Caki2 (cell line): ENCODE results near the gene SF1. TPM values are rescaled to one million over a fixed set of nuclear protein-coding genes. Genes with fewer than 3 reads are reported as not detected.

ENCODE experiments used
- DNase-seq: peaks from one replicate; pipeline ENCODE4 v3.0.0-alpha.2; 2015; ENCODE audit warnings: low read depth
- in situ Hi-C: cut with HindIII; loops from 2 replicates; pipeline ENCODE4 v1.10.0; 2016; ENCODE audit warnings: low sequenced_read_pairs, low pct_unique_long_range_greater_than_20kb, mixed read lengths
- total RNA-seq: library from RNA; depleted of rRNA; stranded (reverse); fragments of >200 nt; shearing (Covaris generic); gene quantifications from 2 replicates; pipeline ENCODE4 v1.2.3, GENCODE V29; 2014; ENCODE audit warnings: low replicate concordance

The SF1 gene
- total RNA-seq, 1 experiment from 2014 or later, result 95.5 TPM

DNA sequence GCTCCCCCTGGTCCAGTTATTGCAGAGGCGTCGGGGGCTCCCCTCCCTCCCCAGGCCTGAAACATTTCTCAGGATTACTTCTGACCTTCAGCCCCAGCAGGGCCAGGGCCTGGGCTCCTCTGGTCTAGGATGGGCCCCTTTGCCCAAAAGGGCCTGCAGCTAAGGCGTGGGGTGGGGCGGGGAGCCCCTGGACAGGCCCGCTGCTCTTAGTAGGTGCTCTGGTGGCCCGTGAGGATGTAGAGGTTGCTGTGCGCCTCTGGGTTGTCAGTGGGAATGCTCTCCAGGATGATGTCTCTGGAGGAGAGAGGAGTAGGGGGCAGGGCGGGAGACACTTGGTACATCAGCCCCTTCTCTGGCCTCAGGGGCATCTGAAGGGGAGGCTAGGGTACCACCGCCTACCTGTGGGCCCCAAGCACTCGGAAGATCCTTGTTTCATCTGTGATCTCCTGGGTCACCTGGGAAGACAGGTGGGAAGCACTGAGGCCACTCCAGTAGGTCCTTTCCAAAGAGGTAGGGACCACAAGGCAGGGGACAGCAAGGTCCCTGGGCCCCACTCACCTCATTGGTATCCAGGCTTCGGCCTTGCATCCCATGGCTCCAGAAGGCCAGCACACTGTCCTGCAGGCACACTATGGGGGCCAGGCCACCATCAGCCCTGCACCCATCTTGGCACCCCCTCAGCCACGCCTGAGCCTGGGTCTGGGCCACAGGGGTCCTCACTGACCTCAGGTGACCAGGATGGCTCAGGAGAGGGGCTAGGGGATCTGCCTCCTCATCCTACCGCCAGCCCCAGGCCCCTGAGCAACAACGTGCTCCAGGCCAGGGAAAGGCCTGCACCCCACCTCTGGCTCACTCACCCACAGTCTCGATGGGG is 11.2 kb upstream of the SF1 start:
- DNase-seq, result no peak
- in situ Hi-C loops, result no loop called here

DNA sequence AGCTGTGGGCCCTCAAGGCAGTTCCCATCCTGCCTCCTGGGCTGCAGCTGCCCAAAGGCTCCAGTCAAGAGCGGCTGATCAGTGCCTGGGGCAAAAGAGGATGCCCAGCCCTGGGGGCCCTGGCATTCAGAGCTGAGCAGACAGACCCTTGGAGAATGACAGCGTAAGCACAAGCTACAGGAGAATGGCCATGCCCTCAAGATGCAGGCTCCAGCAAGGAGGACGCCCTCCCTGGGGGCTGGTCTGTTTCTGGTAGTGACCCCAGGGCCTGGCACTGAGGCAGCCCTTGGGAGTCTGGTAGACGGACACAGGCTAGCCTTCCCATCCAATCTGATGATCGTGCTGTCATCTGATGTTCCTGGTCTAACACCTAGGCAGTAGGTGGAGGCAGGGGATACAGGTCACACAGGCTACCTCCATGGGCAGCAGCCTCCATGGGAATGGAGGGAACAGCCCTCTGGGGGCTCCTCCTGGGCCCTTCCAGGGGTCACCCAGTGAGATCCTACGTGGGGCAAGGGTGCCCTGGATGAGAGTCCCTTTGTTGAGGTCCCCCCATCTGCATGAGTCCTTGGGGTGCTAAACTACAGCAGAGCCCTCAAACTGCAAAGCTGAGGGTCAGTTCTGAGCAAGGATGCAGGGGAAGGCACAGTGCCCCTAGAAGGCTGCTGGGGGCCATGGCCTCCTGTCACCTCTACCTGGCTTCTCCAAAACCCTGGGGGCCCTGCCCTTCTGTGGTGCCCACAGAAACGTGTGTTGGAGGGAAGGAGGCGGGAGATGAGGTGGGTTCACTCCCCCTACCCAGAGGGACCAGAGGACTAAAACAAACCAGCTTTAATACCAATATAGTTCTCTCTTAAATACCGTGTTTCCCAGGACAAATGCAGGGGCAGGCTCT is 10.2 kb upstream of the SF1 start:
- no peak for DNase-seq
- in situ Hi-C loops, result no loop called here

DNA sequence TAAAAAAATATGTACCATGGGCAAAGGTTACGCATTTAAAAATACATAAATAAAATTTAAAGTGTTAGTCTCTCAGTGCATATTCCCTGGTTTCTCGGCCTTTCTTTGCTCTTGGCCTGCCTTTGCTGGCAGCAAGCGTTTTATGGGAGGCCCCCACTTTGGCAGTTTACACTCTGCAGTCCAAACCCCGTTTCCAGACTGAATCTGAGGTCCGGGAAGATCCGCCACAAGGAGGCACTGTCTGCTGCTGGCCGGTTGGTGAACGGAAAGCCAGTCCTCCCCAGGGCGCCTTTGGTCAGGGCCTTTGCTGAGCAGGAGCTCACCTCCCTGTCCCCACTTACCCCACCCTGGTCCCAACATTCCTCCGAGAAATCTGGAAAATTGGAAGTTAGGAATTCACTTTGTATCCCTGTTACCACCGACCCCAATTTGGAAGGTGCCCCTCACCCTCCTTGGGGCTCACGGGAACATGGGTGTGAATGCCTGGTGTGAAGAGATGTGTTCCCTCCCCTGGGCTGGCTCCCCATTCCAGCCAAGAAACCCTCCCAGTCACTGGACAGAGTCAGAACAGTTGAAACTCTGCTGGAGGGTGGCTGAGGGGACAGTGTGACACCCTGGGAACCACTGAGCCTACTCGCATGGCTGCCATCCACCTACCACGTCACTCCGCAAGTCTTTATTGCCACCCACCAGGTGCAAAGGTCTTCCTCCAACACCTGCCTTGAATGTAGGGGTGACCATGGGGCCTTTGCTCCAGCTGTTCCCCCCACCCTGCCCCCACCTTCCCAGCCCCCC is 9.4 kb upstream of the SF1 start:
- no peak for DNase-seq
- in situ Hi-C loops, result no loop called here

DNA sequence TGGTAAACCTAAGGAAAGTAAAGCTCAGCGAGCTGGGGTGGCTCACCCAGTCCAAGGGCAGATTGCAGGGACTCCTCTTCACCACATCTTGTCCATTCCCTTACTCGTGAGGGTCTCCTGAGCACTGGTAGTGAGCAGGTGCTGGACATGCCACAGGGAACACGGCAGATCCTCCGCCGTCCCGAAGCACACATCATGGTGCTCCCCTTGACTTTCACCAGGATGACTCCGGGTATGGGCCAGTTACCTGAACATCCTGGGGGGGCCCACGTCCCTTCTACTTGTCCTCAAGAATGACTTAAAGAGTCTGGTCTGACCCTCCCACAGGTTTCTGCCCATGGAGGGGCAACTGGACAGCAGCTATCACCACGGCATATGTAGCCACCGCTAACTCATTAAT is 8.0 kb upstream of the SF1 start:
- no peak for DNase-seq
- in situ Hi-C loops, result no loop called here

DNA sequence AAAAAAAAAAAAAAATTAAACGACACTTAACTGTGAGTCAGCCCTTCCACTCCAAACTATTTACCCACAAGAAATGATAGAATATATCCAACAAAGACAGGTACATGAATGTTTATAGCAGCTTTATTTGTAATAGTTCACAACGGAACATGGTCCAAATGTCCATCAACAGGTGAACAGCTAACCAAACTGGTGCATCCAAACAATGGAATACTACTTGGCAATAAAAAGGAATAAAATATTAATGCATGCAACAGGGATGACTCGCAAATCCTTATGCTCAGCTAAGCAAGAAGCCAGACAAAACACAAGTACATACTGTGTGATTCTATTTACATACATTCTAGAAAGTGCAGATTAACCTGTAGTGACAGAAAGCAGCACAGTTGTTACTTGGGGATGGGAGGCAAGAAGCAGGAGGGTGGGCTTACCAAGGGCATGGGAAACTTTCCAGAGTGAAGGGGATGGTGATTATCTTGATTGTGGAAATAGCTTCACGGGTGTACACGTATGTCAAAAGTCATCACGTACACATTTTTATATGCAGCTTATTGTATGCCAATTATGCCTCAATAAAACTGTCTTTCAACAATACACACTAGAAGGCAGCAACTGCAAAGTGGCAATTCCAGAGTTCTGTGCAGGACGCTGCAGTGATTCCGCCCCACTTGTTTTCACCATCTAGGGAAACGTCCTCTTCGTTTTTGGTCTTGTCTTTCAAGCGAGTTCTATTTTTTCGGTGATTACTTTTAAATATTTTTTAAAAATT is 6.7 kb upstream of the SF1 start:
- in situ Hi-C loops, result no loop called here
- no peak for DNase-seq

DNA sequence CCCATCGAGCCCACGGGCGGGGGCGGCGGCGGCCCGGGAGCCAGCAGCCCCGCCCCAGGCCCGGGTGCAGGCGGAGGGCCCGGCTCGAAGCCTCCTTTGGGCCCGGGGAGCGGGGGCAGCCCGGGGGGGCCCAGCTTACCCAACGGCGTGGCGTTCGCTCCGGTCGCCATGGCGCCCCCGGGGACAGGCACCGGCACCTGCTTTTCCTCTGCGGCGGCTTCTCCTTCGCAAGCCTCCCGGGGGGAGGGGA is 194 bp downstream of the SF1 start:
- no peak for DNase-seq
- in situ Hi-C loops, result no loop called here

DNA sequence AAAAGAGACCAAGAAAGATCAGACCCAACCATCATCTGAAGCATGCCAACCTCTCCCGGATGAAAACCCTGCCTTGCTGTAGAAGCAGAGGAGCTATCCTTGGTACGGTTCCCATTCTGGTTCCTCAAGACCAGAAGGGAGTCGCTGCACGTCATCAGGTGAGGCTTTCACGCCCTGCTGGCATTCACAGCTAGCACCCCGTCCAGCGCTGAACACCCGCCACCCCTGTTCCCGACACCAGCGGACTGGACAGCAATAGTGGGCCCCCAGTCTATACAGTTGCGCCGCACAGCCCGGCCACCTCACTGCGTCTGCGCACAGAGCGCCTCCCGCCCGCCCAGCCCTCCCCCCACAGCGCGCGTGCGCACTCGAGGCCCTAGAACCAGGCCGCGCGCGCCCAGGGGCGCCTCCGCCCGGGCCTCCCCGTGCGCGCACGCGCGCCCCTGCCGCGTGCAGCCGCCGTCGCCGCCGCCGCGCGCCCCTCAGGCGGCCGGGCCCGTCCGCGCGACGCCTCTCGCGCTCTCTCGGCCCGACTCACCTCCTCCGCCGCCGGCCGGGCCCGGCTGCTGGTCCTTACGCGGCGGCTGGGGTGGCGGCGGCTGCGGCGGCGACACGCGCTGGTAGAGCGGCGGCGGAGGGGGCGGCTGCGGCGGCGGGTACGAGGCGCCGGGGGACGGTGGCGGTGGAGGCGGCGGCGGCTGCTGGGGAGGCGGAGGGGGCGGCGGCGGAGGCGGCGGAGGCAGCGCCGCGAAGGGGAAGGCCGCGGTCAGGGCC is 706 bp downstream of the SF1 start:
- in situ Hi-C loops, result no loop called here
- peak; percentile 55 for DNase-seq

DNA sequence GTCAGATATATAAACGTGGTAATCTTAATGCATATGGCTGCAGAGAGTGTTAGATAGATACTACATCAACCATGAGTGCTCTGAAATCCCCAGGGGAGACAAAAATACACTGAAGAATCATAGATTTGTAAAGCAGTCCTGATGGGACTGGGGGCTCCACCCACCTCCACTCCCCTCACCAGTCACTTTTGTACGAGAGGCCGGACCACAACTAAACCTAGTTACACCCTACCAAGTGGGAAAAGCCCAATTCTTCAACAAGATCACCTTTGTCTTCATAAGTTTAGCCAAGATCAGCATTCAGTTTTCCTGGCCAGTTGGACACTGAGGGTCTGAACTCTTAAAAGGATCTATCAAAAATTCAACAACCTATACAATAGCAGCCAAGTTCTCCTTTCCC is 1.5 kb downstream of the SF1 start:
- in situ Hi-C loops, result no loop called here
- DNase-seq, result no peak

DNA sequence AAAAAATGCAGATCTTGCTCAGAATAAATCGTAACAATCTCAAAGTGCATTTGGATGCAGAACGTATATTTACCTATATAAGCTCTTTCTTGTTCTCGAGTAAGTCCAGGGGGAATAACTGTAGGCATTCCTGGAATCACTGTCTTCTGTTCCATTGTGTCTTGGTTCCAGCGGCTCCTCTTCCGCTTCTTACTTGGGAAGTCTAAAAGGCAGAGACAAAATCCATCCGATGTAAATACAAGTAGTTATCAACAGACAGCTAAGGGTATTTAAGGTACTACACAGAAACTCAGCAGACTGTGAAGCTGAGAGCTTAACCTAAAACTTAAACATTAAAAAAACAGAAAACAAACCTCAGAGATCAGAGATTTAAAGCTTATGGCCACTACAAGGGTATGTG is 1.9 kb downstream of the SF1 start:
- DNase-seq, result no peak
- in situ Hi-C loops, result no loop called here

DNA sequence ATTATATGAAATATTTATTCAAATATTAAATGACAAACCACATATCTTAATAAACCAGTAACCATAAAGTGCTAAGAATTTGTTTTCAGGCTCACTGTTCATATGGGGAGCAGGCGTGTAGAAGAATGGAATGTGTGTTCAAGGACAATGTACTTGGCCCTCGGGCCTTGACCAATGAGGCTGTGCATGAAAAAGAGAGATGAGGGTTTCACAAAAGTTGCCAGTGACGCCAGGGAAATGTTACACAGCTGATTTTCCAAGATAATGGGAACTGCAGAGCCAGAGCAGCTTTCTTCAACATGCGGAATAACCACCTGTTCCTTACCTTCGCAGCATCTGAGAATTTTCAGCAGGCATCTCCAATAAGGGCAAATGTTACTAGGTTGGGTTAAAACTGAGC is 4.2 kb downstream of the SF1 start:
- in situ Hi-C loops, result no loop called here
- no peak for DNase-seq

DNA sequence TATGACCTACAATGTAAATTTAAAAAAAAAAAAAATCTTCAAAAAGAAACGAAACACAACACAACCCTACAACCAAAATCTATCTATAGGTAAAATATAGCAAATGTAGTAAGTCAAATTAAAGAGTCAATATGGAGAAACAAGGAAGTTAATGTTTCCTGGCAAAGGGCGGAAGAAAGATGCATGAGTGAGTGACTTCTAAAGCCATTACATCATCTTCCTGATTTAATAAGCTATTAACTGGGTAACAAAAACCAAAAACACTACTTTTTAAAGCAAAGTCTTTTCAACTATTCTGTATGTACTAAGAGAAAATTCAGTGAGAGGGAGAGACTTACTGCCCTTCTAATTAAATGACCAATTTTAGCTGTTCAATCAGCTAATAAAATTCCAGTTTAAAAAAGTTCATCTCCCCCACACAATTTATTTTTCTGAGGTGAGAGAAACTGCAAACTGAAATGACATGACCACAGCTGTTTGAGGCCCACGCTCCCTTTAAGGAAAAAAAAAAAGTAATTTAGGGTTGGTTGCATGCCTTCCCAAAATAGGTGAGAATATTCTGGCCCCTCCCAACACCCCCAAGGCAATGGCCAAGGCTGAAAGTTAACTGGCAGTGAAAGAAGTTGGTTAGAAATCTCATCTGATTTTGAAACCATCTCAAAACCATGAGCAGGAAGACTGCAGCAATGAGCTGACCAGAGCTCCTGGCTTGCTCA is 5.9 kb downstream of the SF1 start:
- in situ Hi-C loops, result no loop called here
- DNase-seq, result no peak

DNA sequence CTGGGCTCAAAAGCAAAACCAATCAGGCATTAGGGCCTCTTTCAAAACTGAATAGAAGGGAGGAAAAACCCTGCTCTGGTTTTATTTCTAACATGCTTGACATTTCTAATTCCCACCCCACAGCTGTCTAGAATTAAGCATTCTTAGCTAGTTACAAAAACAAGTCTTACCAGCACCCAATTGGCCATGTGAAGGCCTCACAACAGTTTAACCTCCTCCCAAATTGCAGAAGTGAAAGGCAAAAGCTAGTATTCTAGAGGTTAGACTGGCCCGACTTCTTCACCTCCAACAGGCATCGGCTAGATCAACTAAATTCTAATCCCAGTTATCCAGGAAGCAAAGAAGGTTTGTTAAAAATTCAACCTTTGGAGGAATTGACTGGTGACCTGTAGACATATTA is 6.5 kb downstream of the SF1 start:
- no peak for DNase-seq
- in situ Hi-C loops, result no loop called here

DNA sequence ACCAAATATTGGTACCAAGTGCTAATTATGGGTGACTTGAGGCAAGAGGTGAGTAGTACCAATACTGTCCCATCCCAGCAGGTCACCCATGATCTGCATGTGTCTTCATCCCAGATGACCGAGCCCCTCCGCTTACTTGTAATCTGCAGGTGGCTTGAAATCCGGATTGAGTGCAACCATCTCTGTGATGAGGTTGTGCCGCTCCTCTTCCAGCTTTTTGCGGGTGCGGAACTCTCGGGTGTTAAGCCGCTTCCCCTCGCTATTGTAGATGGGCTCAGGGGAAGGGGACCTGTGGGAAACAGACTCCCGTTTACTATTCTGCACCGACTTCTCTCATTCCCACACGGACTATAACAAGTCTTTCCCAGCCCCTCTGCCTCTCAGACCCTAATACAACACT is 8.2 kb downstream of the SF1 start:
- DNase-seq, result no peak
- in situ Hi-C loops, result no loop called here

DNA sequence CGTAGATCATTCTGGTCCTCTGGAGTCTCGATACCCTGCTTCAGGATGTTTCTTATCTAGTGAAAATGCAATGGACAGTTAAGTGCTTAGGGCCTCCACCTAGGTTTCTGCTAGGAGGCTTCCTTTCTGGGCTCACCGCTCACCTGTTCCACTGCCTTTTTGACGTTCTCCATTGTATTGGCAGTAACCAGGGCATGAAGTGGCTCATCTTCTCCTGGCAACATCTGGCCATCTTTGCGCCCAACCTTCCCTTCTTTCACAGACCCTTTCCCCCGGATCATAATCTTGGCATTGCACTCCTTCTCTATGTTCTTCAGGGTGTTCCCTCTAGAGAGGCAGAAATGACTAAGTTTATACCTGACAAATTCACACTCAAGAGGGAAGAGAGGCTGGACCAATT is 9.1 kb downstream of the SF1 start:
- no peak for DNase-seq
- in situ Hi-C loops, result no loop called here

DNA sequence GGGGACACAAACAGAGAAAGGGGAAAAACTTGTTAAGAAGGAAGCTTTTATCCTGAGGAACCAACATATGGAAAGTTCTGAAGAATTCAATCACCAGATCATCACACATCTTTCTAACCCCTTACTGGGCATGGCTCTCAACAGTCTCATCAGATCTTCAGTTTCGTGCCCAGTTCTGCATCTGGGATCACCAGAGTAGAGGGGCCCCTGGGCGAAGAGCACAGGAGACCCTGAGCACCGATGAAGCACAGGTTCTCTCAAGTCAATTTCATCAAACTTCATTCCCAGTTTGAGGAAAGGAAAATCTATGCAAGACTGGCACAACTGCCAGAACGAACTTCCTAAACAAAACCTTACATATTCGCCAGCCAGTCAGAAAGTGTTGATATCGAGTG is 10.0 kb downstream of the SF1 start:
- DNase-seq, result no peak
- in situ Hi-C loops, result no loop called here

DNA sequence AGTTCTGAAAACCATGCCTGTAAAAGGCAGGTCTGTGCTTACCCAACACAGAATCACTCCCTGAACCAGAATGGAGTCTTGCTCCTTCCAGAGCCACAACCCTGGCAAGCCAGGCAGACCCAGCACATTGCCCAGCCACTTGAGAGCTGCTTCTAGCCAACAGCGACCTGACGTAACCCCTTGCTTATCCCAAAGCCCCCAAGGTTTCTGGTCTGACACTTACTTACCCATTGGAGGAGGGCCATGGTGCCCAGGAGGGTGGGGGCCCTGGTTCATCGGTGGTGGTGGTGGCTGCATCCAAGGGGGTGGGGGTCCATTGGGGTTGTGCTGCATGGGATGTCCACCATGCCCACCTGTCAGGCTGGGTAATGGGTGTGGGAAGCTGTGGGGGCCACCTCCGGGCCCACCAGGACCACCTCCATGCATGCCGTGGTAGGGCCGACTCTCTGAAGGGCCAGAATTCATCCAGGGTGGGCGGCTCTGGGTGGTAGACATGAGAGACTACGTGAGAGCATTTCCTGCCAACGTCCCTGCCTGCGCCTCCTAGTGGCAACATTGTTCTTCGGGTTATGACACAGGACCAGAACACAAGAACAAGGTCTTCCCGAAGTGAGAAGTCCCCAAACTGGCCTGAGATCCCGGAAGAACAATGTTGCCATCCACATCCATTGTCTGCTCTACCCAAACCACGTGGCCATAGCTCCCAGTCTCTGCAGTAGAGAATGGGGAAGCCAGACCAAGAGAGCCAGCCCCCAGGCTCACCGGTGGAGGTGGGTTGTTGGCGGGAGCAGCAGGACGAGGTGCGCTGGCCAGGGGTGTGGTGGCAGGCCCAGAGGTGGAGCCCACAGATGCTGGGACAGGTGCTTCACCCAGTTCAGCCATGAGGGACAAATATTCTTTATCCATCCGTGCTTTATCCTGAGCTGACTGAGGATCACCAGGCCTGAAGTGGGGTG is 10.7 kb downstream of the SF1 start:
- in situ Hi-C loops, result no loop called here
- DNase-seq, result no peak
